ENCODE measurements around the gene RNASEL. TPM values are rescaled to one million over a fixed set of nuclear protein-coding genes. Genes with fewer than 3 reads are reported as not detected.

The RNASEL gene
- total and polyA plus RNA-seq, 12 donors, result 1.4 to 4.7 (median 3.3) TPM

GRCh38 chr1:182620924-182621585 lies 32.0 kb upstream of the RNASEL start:
- intact Hi-C loops (cut with DNase I), result loop anchor here in 1 of 10 donors (5.0 kb wide), 1 partner anchor 41 kb away; no protein-coding TSS in a partner anchor
- DNase-seq, result no peak
- Histone ChIP-seq H3K27ac (no peak overlapping the region), H3K4me1 (peaks cover 0 to 49% (median 30%) of the 10 kb centered on the region in 9 donors), H3K27me3 (peaks cover 0 to 20% (median 0%) of the 10 kb centered on the region in 7 donors), H3K9me3 (peaks cover 0 to 9% (median 0%) of the 10 kb centered on the region in 11 donors), H3K36me3 (no peaks in the 10 kb centered on the region), H3K4me3 (no peak overlapping the region)
- no peak for TF ChIP-seq CTCF (IDR thresholded peaks at IDR 0.05)
- ATAC-seq, result no peak

- TF ChIP-seq CTCF (IDR thresholded peaks at IDR 0.05), result no peak
- intact Hi-C loops (cut with DNase I), result loop anchor here in 3 of 10 donors (5.0 to 10.0 kb wide), 3 partner anchors 57 to 169 kb away; partner anchors contain the start of gene NPL (in 1 of the 3)
- Histone ChIP-seq H3K27me3 (peaks cover 0 to 47% (median 0%) of the 10 kb centered on the region in 7 donors), H3K9me3 (peaks cover 0 to 9% (median 0%) of the 10 kb centered on the region in 11 donors), H3K27ac (peak overlapping the region in 3 of 10 donors; percentile 2 to 46 (median 17)), H3K36me3 (no peaks in the 10 kb centered on the region), H3K4me3 (no peak overlapping the region), H3K4me1 (peaks cover 0 to 42% (median 25%) of the 10 kb centered on the region in 9 donors)
- 60 to 62% methylated on average over 6 of the region's 6 CpGs for whole genome bisulfite sequencing, 2 donors
- DNase-seq (no peak), ATAC-seq (no peak)
Measured at GRCh38 chr1:182617734-182618351, 28.8 kb upstream of the RNASEL start.

GRCh38 chr1:182617014-182617429 lies 28.0 kb upstream of the RNASEL start:
- DNase-seq, result no peak
- Histone ChIP-seq H3K27me3 (peaks cover 0 to 47% (median 0%) of the 10 kb centered on the region in 7 donors), H3K4me1 (peaks cover 0 to 34% (median 21%) of the 10 kb centered on the region in 9 donors), H3K9me3 (peaks cover 0 to 9% (median 0%) of the 10 kb centered on the region in 11 donors), H3K4me3 (no peak overlapping the region), H3K27ac (no peak overlapping the region), H3K36me3 (no peaks in the 10 kb centered on the region)
- ATAC-seq, result no peak
- intact Hi-C loops (cut with DNase I), result loop anchor here in 3 of 10 donors (5.0 to 10.0 kb wide), 3 partner anchors 58 to 170 kb away; partner anchors contain the start of gene NPL (in 1 of the 3)
- no peak for TF ChIP-seq CTCF (IDR thresholded peaks at IDR 0.05)
- WGBS, 2 donors, result 83 to 87% methylated on average over 4 of the region's 4 CpGs

All from heart right ventricle (tissue), 16 donors.